NCI-H524 treated with DMSO at 0.1 percent for 48 hours (cell line): Measurements from ENCODE around the gene LRIG3.
"Not testable (repeated sequence)": the region's sequence is repeated elsewhere in the genome, so short reads cannot be mapped to it uniquely, and the experiment has no call there.

Experiments
- DNase-seq: peaks from one replicate; lab custom pipeline; 2025; lab: John Stamatoyannopoulos, UW

The LRIG3 gene

GRCh38 chr12:58897969-58898368, 22.3 kb downstream of the LRIG3 start:
- DNase-seq = no peak

GRCh38 chr12:58896278-58896677, 24.0 kb downstream of the LRIG3 start:
- no peak for DNase-seq

- DNase-seq = no peak
Observed at GRCh38 chr12:58895053-58895452, 25.3 kb downstream of the LRIG3 start.

- DNase-seq = no peak
Observed at GRCh38 chr12:58894040-58894439, 26.3 kb downstream of the LRIG3 start.

- no peak for DNase-seq
Observed at GRCh38 chr12:58893495-58893894, 26.8 kb downstream of the LRIG3 start.

- DNase-seq = no peak
Observed at GRCh38 chr12:58889557-58889956, 30.7 kb downstream of the LRIG3 start.

GRCh38 chr12:58888131-58888783, 32.0 kb downstream of the LRIG3 start:
- DNase-seq = no peak

- DNase-seq = no peak
Observed at GRCh38 chr12:58887068-58887467, 33.2 kb downstream of the LRIG3 start.

- no peak for DNase-seq
Observed at GRCh38 chr12:58886474-58886873, 33.8 kb downstream of the LRIG3 start.

- DNase-seq = no peak
Observed at GRCh38 chr12:58884916-58885315, 35.4 kb downstream of the LRIG3 start.

- no peak for DNase-seq
Observed at GRCh38 chr12:58883576-58884334, 36.5 kb downstream of the LRIG3 start.

GRCh38 chr12:58882826-58883225, 37.5 kb downstream of the LRIG3 start:
- no peak for DNase-seq

- DNase-seq = no peak
Observed at GRCh38 chr12:58881816-58882215, 38.5 kb downstream of the LRIG3 start.

GRCh38 chr12:58880639-58881038, 39.7 kb downstream of the LRIG3 start:
- no peak for DNase-seq

- DNase-seq = no peak
Observed at GRCh38 chr12:58877243-58877743, 43.0 kb downstream of the LRIG3 start.

GRCh38 chr12:58873496-58873895, 46.8 kb downstream of the LRIG3 start:
- DNase-seq = no peak

GRCh38 chr12:58871556-58871955, 48.7 kb downstream of the LRIG3 start:
- no peak for DNase-seq

GRCh38 chr12:58870595-58870994, 49.7 kb downstream of the LRIG3 start:
- DNase-seq = no peak

- DNase-seq = no peak
Observed at GRCh38 chr12:58860788-58861240, 59.5 kb downstream of the LRIG3 start.

GRCh38 chr12:58860056-58860787, 60.1 kb downstream of the LRIG3 start:
- no peak for DNase-seq

GRCh38 chr12:58858030-58858429, 62.3 kb downstream of the LRIG3 start:
- DNase-seq = no peak

GRCh38 chr12:58857206-58857605, 63.1 kb downstream of the LRIG3 start:
- DNase-seq = not testable (repeated sequence)

- DNase-seq = not testable (repeated sequence)
Observed at GRCh38 chr12:58855630-58856029, 64.7 kb downstream of the LRIG3 start.
